Upper lobe of right lung (tissue), 1 donor: ENCODE measurements around the gene ABHD17A. TPM values are rescaled to one million over a fixed set of nuclear protein-coding genes. Genes with fewer than 3 reads are reported as not detected.
"Not testable (repeated sequence)": the region's sequence is repeated elsewhere in the genome, so short reads cannot be mapped to it uniquely, and the experiment has no call there.

Experiments used
- ATAC-seq: fragments of 200-7000 bp; cut with Tn5 transposase; one replicate; pipeline ENCODE4 v1.9.1; 2020; ENCODE audit warnings: mild to moderate bottlenecking, moderate library complexity
- DNase-seq: peaks from one replicate; pipeline ENCODE4 v3.0.0-alpha.2; 2020
- H3K27ac ChIP-seq: fragments of 200-600 bp; one replicate; pipeline ENCODE4 v1.8.0; 2022
- H3K27me3 ChIP-seq: fragments of 200-600 bp; one replicate; pipeline ENCODE4 v1.8.0; 2022; ENCODE audit warnings: mild to moderate bottlenecking
- H3K36me3 ChIP-seq: fragments of 200-600 bp; one replicate; pipeline ENCODE4 v1.8.0; 2022
- H3K4me1 ChIP-seq: fragments of 200-600 bp; one replicate; pipeline ENCODE4 v1.8.0; 2022
- H3K4me3 ChIP-seq: fragments of 200-600 bp; one replicate; pipeline ENCODE4 v1.8.0; 2022; ENCODE audit warnings: mild to moderate bottlenecking
- H3K9me3 ChIP-seq: fragments of 200-600 bp; one replicate; pipeline ENCODE4 v1.8.0; 2022
- CTCF ChIP-seq: fragments of 200-600 bp; IDR thresholded peaks from one replicate; pipeline ENCODE4 v1.8.0; 2022; ENCODE audit warnings: antibody characterized with exemption
- intact Hi-C: fragments of 100-400 bp; cut with DNase I; formaldehyde crosslinking; loops from one replicate; pipeline ENCODE4 v1.11.0; 2022
- total RNA-seq: library from RNA; stranded (reverse); fragmentation: NEBNext Ultra II Directional; extraction: Animal tissue kit (Norgen Biotek cat#: 25700); gene quantifications from one replicate; pipeline ENCODE4 v1.2.1, GENCODE V29; 2021
- donor health status: DM: no; HTN: yes; CAD: no; lungs with severe emphysema.

The ABHD17A gene
- total RNA-seq, 1 donor from 2014 or later: 76.1 TPM

- intact Hi-C loops: no loop called here
- Histone ChIP-seq H3K27me3 (no peaks in the 10 kb centered on the region), H3K36me3 (no peaks in the 10 kb centered on the region), H3K27ac (peak overlapping the region; percentile 84), H3K9me3 (no peaks in the 10 kb centered on the region), H3K4me3 (peak overlapping the region; percentile 86), H3K4me1 (peaks cover 35% of the 10 kb centered on the region)
- TF ChIP-seq CTCF: no peak
- ATAC-seq (no peak), DNase-seq (no peak)
Observed at GRCh38 chr19:1883784-1884183, 1.5 kb downstream of the ABHD17A start.

DNA sequence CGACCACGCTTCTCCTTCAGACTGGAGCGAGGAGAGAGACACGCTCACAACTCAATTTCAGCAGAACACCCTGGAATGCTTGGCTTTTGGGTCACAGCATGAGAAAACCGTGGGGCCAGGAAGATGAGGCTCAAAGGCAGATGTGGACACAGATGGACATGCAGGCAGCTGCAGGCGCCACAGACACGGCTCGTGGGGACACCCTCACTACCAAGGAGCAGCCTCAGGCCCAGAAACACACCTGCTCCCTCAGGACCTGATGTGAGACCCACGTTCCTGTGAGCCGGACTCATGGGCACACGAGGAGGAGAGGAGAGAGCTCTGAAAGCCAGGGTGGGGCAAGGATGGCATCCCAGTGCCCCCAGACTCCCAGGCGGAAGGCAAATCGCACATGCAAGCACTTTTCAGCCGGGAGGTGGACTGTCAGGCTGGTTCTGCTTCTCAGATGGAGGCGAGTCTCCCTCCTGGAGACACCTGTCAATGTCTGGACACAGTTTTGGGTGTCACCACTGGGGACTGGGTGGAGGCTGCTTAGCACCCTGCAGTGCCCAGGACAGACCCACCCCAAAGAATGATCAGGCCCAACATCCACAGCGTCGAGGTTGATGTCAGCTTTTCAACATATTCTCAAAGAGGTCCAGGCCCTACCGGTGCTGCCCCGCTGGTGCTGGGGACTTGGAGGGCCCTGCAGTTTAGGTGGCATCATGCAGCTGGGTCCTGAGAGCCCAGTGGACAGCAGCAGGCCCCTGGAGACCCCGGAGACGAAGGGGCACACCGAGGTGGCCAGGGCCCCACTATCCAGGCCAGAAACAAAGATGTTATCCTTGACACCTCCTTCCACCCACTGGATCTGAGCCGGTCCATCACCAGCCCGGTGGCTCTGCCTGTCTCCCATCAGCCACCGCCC lies 2.3 kb downstream of the ABHD17A start:
- TF ChIP-seq CTCF: no peak
- Histone ChIP-seq H3K36me3 (no peaks in the 10 kb centered on the region), H3K27ac (peak overlapping the region; percentile 70), H3K27me3 (no peaks in the 10 kb centered on the region), H3K4me1 (peaks cover 35% of the 10 kb centered on the region), H3K4me3 (peak overlapping the region; percentile 86), H3K9me3 (no peaks in the 10 kb centered on the region)
- ATAC-seq (no peak), DNase-seq (no peak)
- intact Hi-C loops: no loop called here

DNA sequence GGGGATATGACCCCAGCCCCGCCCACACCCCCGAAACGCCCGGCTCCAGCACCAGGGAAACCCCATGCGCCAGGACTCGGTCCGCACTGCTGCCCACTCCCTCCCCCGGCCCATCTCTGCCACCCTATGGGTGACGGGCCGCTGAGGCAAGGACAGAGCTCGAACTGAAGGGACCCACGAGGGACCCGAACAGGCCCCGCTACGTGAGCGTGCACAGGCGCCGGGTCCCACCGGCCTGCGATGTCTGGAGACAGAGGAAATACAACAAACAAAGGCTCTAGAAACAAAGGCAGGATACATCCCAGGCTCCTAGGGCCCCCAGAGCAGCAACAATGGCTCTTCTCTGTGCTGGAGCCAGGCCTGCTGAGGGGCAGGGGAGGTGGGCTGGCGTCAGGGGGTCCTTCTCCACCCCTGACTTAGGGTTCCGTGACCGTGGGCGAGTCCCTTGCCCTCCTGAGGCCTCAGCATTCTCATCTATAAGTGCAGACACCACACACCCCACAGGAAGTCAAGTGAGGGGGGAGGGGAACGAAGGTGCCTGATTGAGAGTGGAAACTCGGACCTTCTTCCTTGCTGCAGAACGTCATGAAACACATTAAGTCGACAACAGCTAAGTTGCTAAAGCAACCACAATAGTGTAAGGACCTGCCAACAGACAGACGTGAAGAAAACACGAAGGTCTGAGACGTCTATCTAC lies 3.1 kb downstream of the ABHD17A start:
- H3K4me3 ChIP-seq: peak overlapping the region; percentile 86
- no peaks in the 10 kb centered on the region for H3K36me3 ChIP-seq
- no peak for ATAC-seq
- peak overlapping the region; percentile 70 for H3K27ac ChIP-seq
- no peak for TF ChIP-seq CTCF
- intact Hi-C loops: no loop called here
- H3K27me3 ChIP-seq: no peaks in the 10 kb centered on the region
- H3K4me1 ChIP-seq: peaks cover 35% of the 10 kb centered on the region
- DNase-seq: no peak
- no peaks in the 10 kb centered on the region for H3K9me3 ChIP-seq

DNA sequence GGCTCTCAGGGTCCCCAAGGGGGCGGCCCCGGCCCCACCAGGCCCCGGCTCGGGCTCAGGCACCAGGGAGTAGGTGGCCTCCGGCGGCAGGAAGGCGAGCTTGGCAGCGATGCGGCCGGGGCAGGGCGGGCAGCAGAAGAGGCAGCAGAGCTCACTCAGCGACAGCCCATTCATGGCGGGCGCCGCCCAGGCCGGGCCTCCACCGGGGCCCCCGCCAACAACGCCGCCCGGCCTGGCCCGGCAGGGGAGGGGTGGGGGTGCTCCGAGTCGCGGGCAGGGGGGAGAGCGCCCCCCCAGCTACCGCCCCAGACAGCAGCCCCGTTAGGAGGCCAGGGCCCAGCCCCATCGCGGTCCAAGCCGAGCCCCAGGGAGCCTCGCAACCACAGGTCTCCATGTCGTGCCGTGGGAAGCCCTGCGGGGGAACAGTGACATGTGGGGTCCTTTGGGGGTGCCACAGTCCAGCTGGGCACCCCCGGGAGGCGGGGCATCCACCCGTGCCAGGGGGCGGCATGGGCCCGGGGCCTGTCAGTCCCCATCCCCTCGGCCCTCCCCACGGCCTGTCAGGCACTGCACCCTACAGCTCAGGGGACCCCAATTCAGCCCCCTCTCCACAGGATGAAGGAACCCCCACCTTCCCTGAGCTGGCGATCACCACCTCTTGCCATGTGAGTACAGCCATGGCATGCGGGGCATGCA lies 3.8 kb downstream of the ABHD17A start:
- H3K9me3 ChIP-seq, H3K36me3 ChIP-seq, ATAC-seq, H3K27me3 ChIP-seq, intact Hi-C loops, DNase-seq: not testable (repeated sequence)
- Histone ChIP-seq H3K27ac (peak overlapping the region; percentile 70), H3K4me1 (peaks cover 38% of the 10 kb centered on the region), H3K4me3 (peak overlapping the region; percentile 86)

- no peak for ATAC-seq
- Histone ChIP-seq H3K9me3 (no peaks in the 10 kb centered on the region), H3K27me3 (no peaks in the 10 kb centered on the region), H3K36me3 (no peaks in the 10 kb centered on the region), H3K27ac (peak overlapping the region; percentile 70), H3K4me3 (peak overlapping the region; percentile 25), H3K4me1 (peaks cover 42% of the 10 kb centered on the region)
- intact Hi-C loops: no loop called here
- TF ChIP-seq CTCF: no peak
- DNase-seq: no peak
Observed at GRCh38 chr19:1880611-1881392, 4.5 kb downstream of the ABHD17A start.

DNA sequence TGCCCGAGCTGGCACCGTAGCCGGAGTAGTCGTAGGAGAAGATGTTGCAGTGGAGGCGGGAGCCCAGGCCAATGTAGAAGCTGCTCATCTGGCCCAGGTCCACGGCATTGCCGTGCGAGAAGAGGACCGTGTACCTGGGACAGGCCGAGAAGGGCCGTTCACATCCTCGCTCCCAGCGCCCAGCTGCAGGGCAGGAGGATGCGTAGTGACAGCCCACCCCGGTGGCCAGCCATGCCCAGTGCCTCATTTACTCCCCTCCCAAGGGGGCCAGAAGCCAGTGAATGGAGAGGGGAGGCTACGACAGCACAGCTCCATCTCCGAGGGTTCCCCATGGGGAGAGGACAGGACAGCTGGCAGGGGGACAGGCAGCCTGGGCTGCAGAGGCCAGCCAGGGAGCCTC lies 5.3 kb downstream of the ABHD17A start:
- intact Hi-C loops, H3K9me3 ChIP-seq, DNase-seq, H3K27me3 ChIP-seq, H3K27ac ChIP-seq, ATAC-seq, H3K36me3 ChIP-seq, H3K4me3 ChIP-seq: not testable (repeated sequence)
- H3K4me1 ChIP-seq: peaks cover 43% of the 10 kb centered on the region

DNA sequence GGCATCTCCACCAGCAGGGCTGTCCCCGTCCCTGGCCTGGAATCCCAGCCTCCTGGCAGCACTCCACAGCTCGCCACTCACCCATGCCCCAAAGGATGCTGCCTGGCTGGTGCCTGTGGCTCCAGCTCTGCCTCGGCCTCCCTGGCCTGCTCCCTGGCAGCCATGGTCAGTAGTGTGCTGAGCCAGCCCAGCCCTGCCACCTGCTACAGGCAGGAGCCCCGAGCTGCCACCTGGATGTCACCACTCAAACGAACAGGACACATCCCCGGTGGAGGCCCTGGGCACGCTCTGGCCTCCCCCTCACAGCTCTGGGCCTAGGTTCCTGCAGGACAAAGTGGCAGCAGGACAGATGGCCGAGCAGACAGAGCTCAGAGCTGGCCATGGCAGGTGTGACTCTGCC lies 6.7 kb downstream of the ABHD17A start:
- ATAC-seq, intact Hi-C loops, H3K27me3 ChIP-seq, H3K27ac ChIP-seq, DNase-seq, H3K36me3 ChIP-seq, H3K4me3 ChIP-seq, H3K9me3 ChIP-seq: not testable (repeated sequence)
- H3K4me1 ChIP-seq: peaks cover 48% of the 10 kb centered on the region

- DNase-seq, H3K36me3 ChIP-seq, H3K27ac ChIP-seq, H3K4me3 ChIP-seq, H3K9me3 ChIP-seq, intact Hi-C loops, ATAC-seq, H3K27me3 ChIP-seq: not testable (repeated sequence)
- H3K4me1 ChIP-seq: peaks cover 46% of the 10 kb centered on the region
Observed at GRCh38 chr19:1877280-1877660, 8.0 kb downstream of the ABHD17A start.
